ENCODE measurements around the gene CTBP1. TPM values are rescaled to one million over a fixed set of nuclear protein-coding genes. Genes with fewer than 3 reads are reported as not detected.

Gene CTBP1
- total and polyA plus RNA-seq, 2 donors (not counting 1 experiment from before 2014, with no cell fraction given): 212 to 343 TPM

- no peak for TF ChIP-seq CTCF (IDR thresholded peaks at IDR 0.05)
- no peak for TF ChIP-seq EZH2 (IDR thresholded peaks at IDR 0.05; ENCODE audit: borderline replicate concordance, insufficient read depth, low read depth, low read length, poor library complexity, severe bottlenecking)
- Mint-ChIP-seq H3K9me3 (ENCODE audit: insufficient read depth) (no peaks in the 10 kb centered on the region), H3K27ac (no peak overlapping the region), H3K4me3 (no peak overlapping the region), H3K4me1 (peaks cover 13% of the 10 kb centered on the region), H3K27me3 (no peaks in the 10 kb centered on the region)
- Histone ChIP-seq H4K20me1 (ENCODE audit: control insufficient read depth, insufficient read depth, low read length, poor library complexity, severe bottlenecking) (peaks cover 44% of the 10 kb centered on the region), H3K79me2 (ENCODE audit: control insufficient read depth, insufficient read depth, low read length) (peaks cover 19% of the 10 kb centered on the region), H3K36me3 (replicated peaks in 1 of 2; ENCODE audit: control extremely low read depth in 1 of 2, control insufficient read depth in 1 of 2, extremely low read depth in 1 of 2, insufficient read depth in 2 of 2, low read length in 1 of 2) (peaks cover 0 to 52% of the 10 kb centered on the region in 2 experiments), H3K27ac (ENCODE audit: low read length in 2 of 2) (no peak overlapping the region), H3K9me3 (ENCODE audit: control extremely low read depth in 1 of 3, control insufficient read depth in 2 of 3, insufficient read depth in 1 of 3, low read length in 2 of 3) (no peaks in the 10 kb centered on the region), H3K27me3 (replicated peaks in 1 of 4; ENCODE audit: control extremely low read depth in 1 of 4, control insufficient read depth in 3 of 4, insufficient read depth in 4 of 4, low read length in 3 of 4) (no peaks in the 10 kb centered on the region), H3K9ac (ENCODE audit: low read length) (no peak overlapping the region), H3K4me2 (replicated peaks; ENCODE audit: low read depth, low read length, poor library complexity, severe bottlenecking) (no peak overlapping the region), H3K4me3 (ENCODE audit: control extremely low read depth in 1 of 5, extremely low read depth in 1 of 5, insufficient read depth in 1 of 5, low read depth in 2 of 5, low read length in 4 of 5) (no peak overlapping the region), H2AFZ (ENCODE audit: insufficient read depth, low read depth, low read length, poor library complexity, severe bottlenecking) (no peak overlapping the region), H3K4me1 (ENCODE audit: control insufficient read depth in 2 of 2, insufficient read depth in 2 of 2, low read length in 2 of 2) (peaks cover 2 to 16% of the 10 kb centered on the region in 2 donors)
- 96% methylated on average over 9 of the region's 10 CpGs for WGBS (ENCODE audit: insufficient coverage)
- CTCF ChIA-PET: no interaction called here
- ATAC-seq (ENCODE audit: low read depth): no peak
- POLR2A ChIA-PET: no interaction called here
- DNase-seq: no peak
- intact Hi-C loops (cut with micrococcal nuclease): no loop called here
Observed at GRCh38 chr4:1210971-1211370, 38.0 kb downstream of the CTBP1 start.

GRCh38 chr4:1210241-1210841, 38.6 kb downstream of the CTBP1 start:
- H3K36me3 ChIP-seq (replicated peaks in 1 of 2; ENCODE audit: control extremely low read depth in 1 of 2, control insufficient read depth in 1 of 2, extremely low read depth in 1 of 2, insufficient read depth in 2 of 2, low read length in 1 of 2): peaks cover 0 to 46% of the 10 kb centered on the region in 2 experiments

More at GRCh38 chr4:1210241-1210841, 38.6 kb downstream of the CTBP1 start:
- no peak overlapping the region for H3K9ac ChIP-seq (ENCODE audit: low read length)
- H3K4me3 ChIP-seq (ENCODE audit: control extremely low read depth in 1 of 5, extremely low read depth in 1 of 5, insufficient read depth in 1 of 5, low read depth in 2 of 5, low read length in 4 of 5): no peak overlapping the region
- no peaks in the 10 kb centered on the region for H3K27me3 ChIP-seq (replicated peaks in 1 of 4; ENCODE audit: control extremely low read depth in 1 of 4, control insufficient read depth in 3 of 4, insufficient read depth in 4 of 4, low read length in 3 of 4)
- ATAC-seq (ENCODE audit: low read depth): no peak
- ChIA-PET CTCF (no interaction called here), POLR2A (interaction anchor here (1.2 kb wide), 1 partner anchor 11 kb away, joined by 3 read pairs; no protein-coding TSS in a partner anchor)
- Mint-ChIP-seq H3K9me3 (ENCODE audit: insufficient read depth) (no peaks in the 10 kb centered on the region), H3K4me1 (peaks cover 8% of the 10 kb centered on the region), H3K4me3 (no peak overlapping the region), H3K27me3 (no peaks in the 10 kb centered on the region), H3K27ac (no peak overlapping the region)
- DNase-seq: no peak
- peaks cover 37% of the 10 kb centered on the region for H4K20me1 ChIP-seq (ENCODE audit: control insufficient read depth, insufficient read depth, low read length, poor library complexity, severe bottlenecking)
- intact Hi-C loops (cut with micrococcal nuclease): no loop called here
- no peak for TF ChIP-seq CTCF (IDR thresholded peaks at IDR 0.05)
- no peak for TF ChIP-seq EZH2 (IDR thresholded peaks at IDR 0.05; ENCODE audit: borderline replicate concordance, insufficient read depth, low read depth, low read length, poor library complexity, severe bottlenecking)
- no peaks in the 10 kb centered on the region for H3K9me3 ChIP-seq (ENCODE audit: control extremely low read depth in 1 of 3, control insufficient read depth in 2 of 3, insufficient read depth in 1 of 3, low read length in 2 of 3)
- WGBS (ENCODE audit: insufficient coverage): 99% methylated on average over 21 of the region's 22 CpGs
- H3K4me1 ChIP-seq (ENCODE audit: control insufficient read depth in 2 of 2, insufficient read depth in 2 of 2, low read length in 2 of 2): peaks cover 0 to 12% of the 10 kb centered on the region in 2 donors
- H3K4me2 ChIP-seq (replicated peaks; ENCODE audit: low read depth, low read length, poor library complexity, severe bottlenecking): no peak overlapping the region
- peaks cover 13% of the 10 kb centered on the region for H3K79me2 ChIP-seq (ENCODE audit: control insufficient read depth, insufficient read depth, low read length)
- H3K27ac ChIP-seq (ENCODE audit: low read length in 2 of 2): no peak overlapping the region
- H2AFZ ChIP-seq (ENCODE audit: insufficient read depth, low read depth, low read length, poor library complexity, severe bottlenecking): no peak overlapping the region
